SK-N-SH treated with all-trans-retinoic acid at 6 μM for 48 hours (cell line): Measurements from ENCODE around the gene COL23A1.

Source experiments
- PATZ1 ChIP-seq: fragments of 250-450 bp; sonication (Bioruptor Pico); IDR thresholded peaks from 2 replicates; pipeline ENCODE4 v1.8.0; 2020; ENCODE audit warnings: mild to moderate bottlenecking, moderate library complexity, borderline replicate concordance
- ZFP3 ChIP-seq: fragments of 250-450 bp; sonication (Bioruptor Pico); IDR thresholded peaks from 2 replicates; pipeline ENCODE4 v1.5.0; 2020; ENCODE audit warnings: mild to moderate bottlenecking, moderate library complexity

- TF ChIP-seq ZFP3 (CRISPR knock-in tag) (no peak), PATZ1 (no peak)
These were observed 35.2 kb downstream of the COL23A1 start for GRCh38 chr5:178555005-178555404.
